Measurements from ENCODE around the gene UCHL3.

GRCh38 chr13:75618308-75618707 lies 68.7 kb downstream of the UCHL3 start:
- TF ChIP-seq CBX5 (IDR thresholded peaks at IDR 0.05; ENCODE audit: low read depth, low read length) (no peak), CTCF (IDR thresholded peaks at IDR 0.05; ENCODE audit: control extremely low read depth in 1 of 3, insufficient read depth in 1 of 3, low read depth in 1 of 3, low read length in 3 of 3) (no peak), TBP (IDR thresholded peaks at IDR 0.05; ENCODE audit: low read depth, low read length) (no peak), MAFK (IDR thresholded peaks at IDR 0.05; ENCODE audit: low read depth, low read length) (no peak), E2F6 (IDR thresholded peaks at IDR 0.05) (no peak), SIN3A (conservative IDR thresholded peaks at IDR 0.05 in 1 of 2, IDR thresholded peaks at IDR 0.05 in 1 of 2; ENCODE audit: low read depth in 1 of 2, low read length in 2 of 2) (no peak), MAX (IDR thresholded peaks at IDR 0.05) (no peak), POU5F1 (IDR thresholded peaks at IDR 0.05; ENCODE audit: low read depth, low read length) (no peak), HDAC6 (IDR thresholded peaks at IDR 0.05; ENCODE audit: low read depth, low read length) (no peak), CEBPB (IDR thresholded peaks at IDR 0.05; ENCODE audit: low read depth, low read length) (no peak), POLR2A (IDR thresholded peaks at IDR 0.05; ENCODE audit: control extremely low read depth in 1 of 2, low read depth in 2 of 2, low read length in 2 of 2) (no peak), ATF3 (IDR thresholded peaks at IDR 0.05; ENCODE audit: insufficient read depth, low read depth, low read length) (no peak), POLR2AphosphoS5 (IDR thresholded peaks at IDR 0.05; ENCODE audit: low read depth, low read length) (no peak), TAF1 (IDR thresholded peaks at IDR 0.05; ENCODE audit: low read depth, low read length) (no peak)

Data from H1 (cell line).